ENCODE data around the gene SMIM20. TPM values are rescaled to one million over a fixed set of nuclear protein-coding genes. Genes with fewer than 3 reads are reported as not detected.
"Not testable (repeated sequence)": the region's sequence is repeated elsewhere in the genome, so short reads cannot be mapped to it uniquely, and the experiment has no call there.

SMIM20 gene
- total RNA-seq, 4 donors from 2014 or later = 23.0 to 53.2 (median 34.6) TPM

DNA sequence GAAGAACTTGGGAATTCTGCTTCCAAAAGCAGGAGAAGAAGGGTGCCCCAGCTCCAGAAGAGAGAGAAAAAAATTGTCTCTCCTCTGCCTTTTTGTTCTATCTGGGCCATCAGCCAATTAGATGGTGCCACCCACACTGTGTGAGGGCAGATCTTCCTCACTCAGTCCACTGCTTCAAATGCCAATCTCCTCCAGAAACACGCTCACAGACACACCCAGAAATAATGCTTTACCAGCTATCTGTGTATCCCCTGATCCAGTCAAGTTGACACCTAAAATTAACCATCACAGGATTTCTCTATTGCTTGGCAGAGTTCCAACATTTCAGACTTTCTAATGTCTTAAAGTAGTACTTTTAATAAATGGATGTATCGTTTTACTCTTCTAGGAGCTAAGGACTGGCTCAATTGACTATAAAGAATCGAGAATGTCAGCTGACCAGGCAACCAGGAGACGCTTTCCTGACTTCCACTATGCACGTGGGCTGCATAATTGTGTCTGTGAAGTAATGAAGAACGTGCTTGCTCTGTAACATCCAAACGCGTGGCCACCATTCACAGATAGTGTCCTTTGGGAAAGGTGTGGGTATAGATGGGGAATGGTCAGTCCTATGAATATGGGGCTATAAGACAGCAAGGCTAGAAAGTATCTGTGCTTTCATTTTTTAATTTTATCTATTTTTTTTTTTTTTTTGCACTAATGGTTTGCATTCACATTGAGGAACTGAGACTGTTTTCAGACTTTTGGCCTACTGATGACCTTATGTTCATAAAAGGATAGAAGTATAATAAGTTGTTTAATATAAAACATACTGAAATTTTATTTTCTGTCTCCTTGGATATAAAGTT is 9.9 kb upstream of the SMIM20 start:
- no peak for TF ChIP-seq POLR2A (IDR thresholded peaks at IDR 0.05)
- TF ChIP-seq, protein P1, sequence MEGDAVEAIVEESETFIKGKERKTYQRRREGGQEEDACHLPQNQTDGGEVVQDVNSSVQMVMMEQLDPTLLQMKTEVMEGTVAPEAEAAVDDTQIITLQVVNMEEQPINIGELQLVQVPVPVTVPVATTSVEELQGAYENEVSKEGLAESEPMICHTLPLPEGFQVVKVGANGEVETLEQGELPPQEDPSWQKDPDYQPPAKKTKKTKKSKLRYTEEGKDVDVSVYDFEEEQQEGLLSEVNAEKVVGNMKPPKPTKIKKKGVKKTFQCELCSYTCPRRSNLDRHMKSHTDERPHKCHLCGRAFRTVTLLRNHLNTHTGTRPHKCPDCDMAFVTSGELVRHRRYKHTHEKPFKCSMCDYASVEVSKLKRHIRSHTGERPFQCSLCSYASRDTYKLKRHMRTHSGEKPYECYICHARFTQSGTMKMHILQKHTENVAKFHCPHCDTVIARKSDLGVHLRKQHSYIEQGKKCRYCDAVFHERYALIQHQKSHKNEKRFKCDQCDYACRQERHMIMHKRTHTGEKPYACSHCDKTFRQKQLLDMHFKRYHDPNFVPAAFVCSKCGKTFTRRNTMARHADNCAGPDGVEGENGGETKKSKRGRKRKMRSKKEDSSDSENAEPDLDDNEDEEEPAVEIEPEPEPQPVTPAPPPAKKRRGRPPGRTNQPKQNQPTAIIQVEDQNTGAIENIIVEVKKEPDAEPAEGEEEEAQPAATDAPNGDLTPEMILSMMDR (IDR thresholded peaks at IDR 0.05) = no peak
- no peaks in the 10 kb centered on the region for H3K4me1 ChIP-seq
- H3K27ac ChIP-seq = no peak overlapping the region
- no peaks in the 10 kb centered on the region for H3K27me3 ChIP-seq
- peak in 1 of 2 donors; percentile 9 for DNase-seq
- H3K4me3 ChIP-seq (replicated peaks in 1 of 3) = no peak overlapping the region
- H3K36me3 ChIP-seq = no peaks in the 10 kb centered on the region
- WGBS, 2 donors = 82% methylated on average over 8 of the region's 8 CpGs
- no peaks in the 10 kb centered on the region for H3K9me3 ChIP-seq
- intact Hi-C loops (cut with DNase I) = no loop called here

DNA sequence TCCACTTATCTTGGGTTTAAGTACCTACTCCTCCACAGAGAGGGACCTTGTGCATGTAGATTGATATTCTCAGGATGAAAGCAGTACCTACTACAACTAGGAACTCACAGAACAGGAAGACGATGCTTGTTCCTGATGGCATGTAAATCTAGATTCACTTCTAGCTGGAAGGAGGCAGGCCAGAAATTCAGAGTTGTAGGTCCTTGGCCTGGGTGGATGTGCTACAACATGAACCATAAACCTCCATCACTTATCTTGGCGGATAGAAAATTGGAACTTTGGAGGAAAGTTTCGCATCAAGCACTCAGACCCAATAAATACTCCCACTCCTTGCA is 9.3 kb upstream of the SMIM20 start:
- no peak overlapping the region for H3K27ac ChIP-seq
- no peak overlapping the region for H3K4me3 ChIP-seq (replicated peaks in 1 of 3)
- 87 to 96% methylated on average over 3 of the region's 3 CpGs for WGBS, 2 donors
- intact Hi-C loops (cut with DNase I) = no loop called here
- H3K36me3 ChIP-seq = no peaks in the 10 kb centered on the region
- H3K9me3 ChIP-seq = no peaks in the 10 kb centered on the region
- no peak for DNase-seq
- H3K27me3 ChIP-seq = no peaks in the 10 kb centered on the region
- no peak for TF ChIP-seq POLR2A (IDR thresholded peaks at IDR 0.05)
- TF ChIP-seq, protein P1 (IDR thresholded peaks at IDR 0.05) = no peak
- no peaks in the 10 kb centered on the region for H3K4me1 ChIP-seq

DNA sequence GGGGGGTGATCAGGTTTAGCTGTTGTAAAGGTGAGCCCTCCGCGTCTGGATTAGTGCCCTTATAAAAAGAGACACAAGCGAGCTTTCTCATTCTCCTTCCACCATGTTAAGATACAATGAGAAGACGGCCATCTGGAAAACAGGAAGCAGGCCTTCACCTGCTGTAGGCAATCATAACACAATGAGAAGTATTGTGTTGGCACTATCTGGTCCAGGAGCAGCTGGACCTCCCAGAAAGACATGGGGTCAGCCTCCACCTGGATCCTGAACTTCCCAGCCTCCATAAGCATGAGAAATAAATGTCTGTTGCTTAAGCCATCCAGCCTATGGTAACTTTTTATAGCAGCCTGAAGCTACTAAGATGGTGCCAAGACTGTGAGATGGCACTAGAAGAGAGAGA is 8.6 kb upstream of the SMIM20 start:
- 97 to 100% methylated on average over 4 of the region's 4 CpGs for WGBS, 2 donors
- Histone ChIP-seq H3K4me1 (no peaks in the 10 kb centered on the region), H3K36me3 (no peaks in the 10 kb centered on the region), H3K27me3 (no peaks in the 10 kb centered on the region), H3K4me3 (replicated peaks in 1 of 3) (no peak overlapping the region), H3K9me3 (no peaks in the 10 kb centered on the region), H3K27ac (no peak overlapping the region)
- DNase-seq = no peak
- intact Hi-C loops (cut with DNase I) = no loop called here
- TF ChIP-seq, protein P1 (IDR thresholded peaks at IDR 0.05) = no peak
- TF ChIP-seq POLR2A (IDR thresholded peaks at IDR 0.05) = no peak

GRCh38 chr4:25906113-25906512 is 7.9 kb upstream of the SMIM20 start:
- H3K27ac ChIP-seq; intact Hi-C loops (cut with DNase I); H3K9me3 ChIP-seq; H3K36me3 ChIP-seq; H3K4me1 ChIP-seq; H3K27me3 ChIP-seq; H3K4me3 ChIP-seq (replicated peaks in 1 of 3); DNase-seq: not testable (repeated sequence)
- 89 to 96% methylated on average over 11 of the region's 11 CpGs for WGBS, 2 donors

DNA sequence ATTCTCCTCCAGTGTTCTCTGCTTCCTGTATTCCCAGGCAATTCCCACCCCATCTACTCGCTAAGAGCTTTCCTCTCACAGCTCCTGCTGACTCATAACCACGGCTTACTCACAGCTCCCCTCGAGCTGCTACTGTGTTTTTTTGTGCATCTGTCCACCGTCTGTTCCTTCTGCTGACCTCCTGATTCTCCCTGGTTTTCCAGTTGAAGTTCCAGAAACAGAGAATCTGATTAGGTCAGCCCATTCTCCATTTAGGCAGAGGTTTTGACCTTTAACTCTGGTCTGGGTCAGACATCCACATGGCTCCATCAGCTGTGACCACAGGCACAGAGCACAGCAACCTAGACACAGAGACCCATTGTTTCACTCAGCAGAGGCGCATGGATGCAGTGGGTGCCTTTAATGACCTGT is 5.5 kb upstream of the SMIM20 start:
- no peak for DNase-seq
- no peaks in the 10 kb centered on the region for H3K27me3 ChIP-seq
- intact Hi-C loops (cut with DNase I) = no loop called here
- H3K27ac ChIP-seq = no peak overlapping the region
- H3K36me3 ChIP-seq = no peaks in the 10 kb centered on the region
- WGBS, 2 donors = 63 to 66% methylated on average over 5 of the region's 5 CpGs
- no peaks in the 10 kb centered on the region for H3K9me3 ChIP-seq
- TF ChIP-seq, protein P1 (IDR thresholded peaks at IDR 0.05) = no peak
- no peak for TF ChIP-seq POLR2A (IDR thresholded peaks at IDR 0.05)
- H3K4me1 ChIP-seq = peaks cover 5 to 6% of the 10 kb centered on the region in 2 donors
- no peak overlapping the region for H3K4me3 ChIP-seq (replicated peaks in 1 of 3)
